ENCODE data around the gene PKD1.

The PKD1 gene

DNA sequence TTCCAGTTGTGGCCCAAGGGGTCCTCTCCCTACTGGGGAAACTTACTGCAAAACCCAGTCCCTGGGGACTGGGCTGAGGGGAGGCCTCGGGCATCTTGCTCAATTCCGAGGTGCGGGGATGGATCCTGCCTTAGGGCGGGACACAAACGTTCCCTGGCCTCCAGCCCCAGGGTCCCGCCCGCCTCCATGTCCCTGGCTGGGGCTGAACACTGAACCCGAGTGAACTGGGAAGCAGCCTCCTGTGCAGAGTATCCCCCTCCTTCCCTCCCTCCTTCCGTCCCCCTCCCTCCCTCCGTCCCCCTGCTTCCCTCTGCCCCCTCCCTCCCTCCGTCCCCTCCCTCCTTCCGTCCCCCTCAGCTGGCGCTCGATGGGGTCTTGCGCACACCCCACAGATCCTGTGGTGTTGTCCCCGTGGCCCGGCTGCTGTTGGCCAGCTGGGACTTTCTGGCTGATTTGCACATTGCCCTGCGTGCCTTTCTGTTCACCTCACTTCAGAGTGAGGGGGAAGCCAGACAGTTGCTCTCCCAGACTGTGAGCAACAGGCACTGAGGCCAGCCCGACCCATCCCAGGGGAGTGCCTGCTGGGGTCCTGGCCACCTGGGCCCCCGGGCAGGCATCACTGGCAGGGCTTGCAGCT is 25.3 kb upstream of the PKD1 start:
- Mint-ChIP-seq H3K4me3 (no peak overlapping the region), H3K27ac (no peak overlapping the region), H3K4me1 (ENCODE audit: low read depth) (peaks cover 21% of the 10 kb centered on the region), H3K36me3 (no peaks in the 10 kb centered on the region), H3K9me3 (ENCODE audit: low read depth) (no peaks in the 10 kb centered on the region), H3K27me3 (no peaks in the 10 kb centered on the region)

- H3K4me3 Mint-ChIP-seq = no peak overlapping the region
- peaks cover 3% of the 10 kb centered on the region for H3K36me3 Mint-ChIP-seq
- no peaks in the 10 kb centered on the region for H3K9me3 Mint-ChIP-seq (ENCODE audit: low read depth)
- no peak overlapping the region for H3K27ac Mint-ChIP-seq
- H3K27me3 Mint-ChIP-seq = no peaks in the 10 kb centered on the region
- peaks cover 21% of the 10 kb centered on the region for H3K4me1 Mint-ChIP-seq (ENCODE audit: low read depth)
Measured at GRCh38 chr16:2159175-2159838, 23.6 kb upstream of the PKD1 start.

- Mint-ChIP-seq H3K27ac (peak overlapping the region; percentile 46), H3K9me3 (ENCODE audit: low read depth) (no peaks in the 10 kb centered on the region), H3K4me1 (ENCODE audit: low read depth) (peaks cover 23% of the 10 kb centered on the region), H3K36me3 (peaks cover 9% of the 10 kb centered on the region), H3K27me3 (no peaks in the 10 kb centered on the region), H3K4me3 (no peak overlapping the region)
Measured at GRCh38 chr16:2158262-2158638, 22.6 kb upstream of the PKD1 start.

DNA sequence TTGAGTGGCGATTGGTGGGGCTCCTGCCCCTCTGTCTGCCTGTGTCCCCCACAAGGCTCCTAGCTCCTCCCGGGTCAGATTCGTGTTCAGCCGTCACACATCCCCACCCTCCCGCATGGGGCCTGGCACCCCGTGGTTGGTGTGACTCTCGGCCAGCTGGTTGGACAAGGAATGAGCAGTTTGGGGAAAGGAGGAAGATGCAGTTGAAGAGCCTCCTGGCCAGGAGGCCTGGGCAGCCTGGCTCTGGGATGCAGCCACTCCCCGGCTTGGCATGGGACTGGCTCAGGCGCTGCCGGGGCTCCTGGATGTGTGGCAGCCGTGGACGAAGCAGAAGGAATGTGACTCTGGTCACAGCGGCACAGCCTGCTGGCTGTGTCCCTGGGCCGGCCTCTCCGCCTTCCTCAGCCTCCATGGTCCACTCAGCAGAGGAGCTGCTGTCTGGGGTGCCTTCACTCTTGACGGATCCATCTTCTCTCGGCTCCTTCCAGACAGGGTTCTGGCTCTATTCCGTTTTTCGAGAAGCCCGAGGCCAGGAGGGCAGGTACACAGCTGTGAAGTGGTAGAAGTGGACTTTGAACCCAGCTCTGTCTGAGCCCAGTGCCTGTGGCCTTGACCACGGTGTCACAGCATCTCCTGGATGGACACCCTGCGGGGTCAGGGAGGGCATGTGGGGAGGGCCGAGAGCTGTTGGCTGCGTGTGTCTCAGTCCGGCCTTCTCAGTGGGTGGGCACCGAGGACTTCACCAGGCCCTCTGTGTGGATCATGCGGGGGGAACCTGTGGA is 22.0 kb upstream of the PKD1 start:
- Mint-ChIP-seq H3K4me3 (peak overlapping the region; percentile 98), H3K36me3 (peaks cover 9% of the 10 kb centered on the region), H3K4me1 (ENCODE audit: low read depth) (peaks cover 23% of the 10 kb centered on the region), H3K27ac (peak overlapping the region; percentile 46), H3K9me3 (ENCODE audit: low read depth) (no peaks in the 10 kb centered on the region), H3K27me3 (no peaks in the 10 kb centered on the region)

DNA sequence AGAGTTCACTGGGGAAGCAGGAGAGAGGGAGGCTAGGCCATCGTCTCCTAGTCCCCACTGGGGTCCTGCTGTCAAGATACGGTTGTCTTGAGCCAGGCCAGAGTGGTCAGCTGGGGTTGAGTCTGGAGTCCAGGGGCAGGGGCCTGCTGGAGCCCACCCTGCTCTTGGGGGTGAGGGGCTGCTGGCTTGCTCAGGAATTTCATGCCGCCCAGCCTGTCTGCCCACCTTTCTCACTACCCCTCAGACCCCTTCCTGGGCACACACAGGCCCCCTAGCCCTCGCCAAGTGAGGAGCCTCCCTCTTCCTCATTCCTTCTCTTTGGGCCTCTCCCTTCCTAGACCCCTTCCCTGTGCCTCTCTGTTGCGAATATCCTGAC is 21.1 kb upstream of the PKD1 start:
- Mint-ChIP-seq H3K9me3 (ENCODE audit: low read depth) (no peaks in the 10 kb centered on the region), H3K4me3 (peak overlapping the region; percentile 98), H3K27me3 (no peaks in the 10 kb centered on the region), H3K36me3 (peaks cover 9% of the 10 kb centered on the region), H3K4me1 (ENCODE audit: low read depth) (peaks cover 26% of the 10 kb centered on the region), H3K27ac (no peak overlapping the region)

DNA sequence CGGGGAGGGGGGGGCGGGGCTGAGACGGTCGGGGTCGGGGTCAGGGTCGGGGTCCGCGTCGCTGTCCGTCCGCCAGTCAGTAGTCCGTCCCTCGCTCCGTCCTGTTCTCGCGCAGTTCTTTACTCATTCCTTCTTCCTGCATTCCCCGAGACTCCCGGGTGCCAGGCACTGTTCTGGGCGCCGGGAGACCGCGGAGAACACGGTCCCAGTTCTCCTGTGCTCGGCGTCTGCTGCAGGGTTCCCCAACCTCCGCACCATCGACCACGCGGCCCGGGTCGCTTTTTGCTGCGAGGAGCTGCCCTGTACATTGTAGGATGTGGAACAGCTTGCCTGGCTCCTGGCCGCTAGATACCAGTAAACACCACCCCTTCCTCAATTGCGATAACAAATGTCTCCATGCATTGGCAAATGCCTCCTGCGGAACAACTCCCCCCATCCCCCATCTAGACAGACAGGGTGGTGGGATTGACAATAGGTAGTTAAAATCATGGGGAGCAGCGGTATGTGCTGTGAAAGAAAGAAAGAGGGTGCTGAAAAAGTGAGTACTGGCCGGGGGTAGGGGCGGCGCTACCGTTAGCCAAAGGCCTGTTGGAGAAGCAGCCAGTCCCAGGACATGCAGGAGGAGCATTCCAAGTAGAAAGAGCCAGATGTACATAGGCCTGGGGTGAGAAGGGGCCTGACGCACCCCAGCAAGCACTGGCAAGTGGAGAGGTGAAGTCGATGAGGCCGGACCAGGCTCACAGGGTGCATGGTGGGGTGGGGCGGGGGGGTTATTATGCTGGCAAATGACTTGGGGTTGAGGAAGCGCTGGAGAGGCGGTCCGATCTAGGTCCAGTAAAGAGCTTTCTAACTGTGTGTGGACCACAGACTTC is 20.5 kb upstream of the PKD1 start:
- peaks cover 31% of the 10 kb centered on the region for H3K4me1 Mint-ChIP-seq (ENCODE audit: low read depth)
- no peaks in the 10 kb centered on the region for H3K9me3 Mint-ChIP-seq (ENCODE audit: low read depth)

GRCh38 chr16:2155091-2155950 is 19.6 kb upstream of the PKD1 start, which contains the start of gene TRAF7:
TSS of gene TRAF7 (plus strand) at chr16:2155782. CDS start at chr16:2163921, 8,139 bp downstream.
- peaks cover 33% of the 10 kb centered on the region for H3K4me1 Mint-ChIP-seq (ENCODE audit: low read depth)
- H3K36me3 Mint-ChIP-seq = peaks cover 10% of the 10 kb centered on the region

More for the DNA sequence above, 20.5 kb upstream of the PKD1 start:
- Mint-ChIP-seq H3K27ac (peak overlapping the region; percentile 95), H3K36me3 (peaks cover 10% of the 10 kb centered on the region), H3K27me3 (no peaks in the 10 kb centered on the region), H3K4me3 (peak overlapping the region; percentile 98)

DNA sequence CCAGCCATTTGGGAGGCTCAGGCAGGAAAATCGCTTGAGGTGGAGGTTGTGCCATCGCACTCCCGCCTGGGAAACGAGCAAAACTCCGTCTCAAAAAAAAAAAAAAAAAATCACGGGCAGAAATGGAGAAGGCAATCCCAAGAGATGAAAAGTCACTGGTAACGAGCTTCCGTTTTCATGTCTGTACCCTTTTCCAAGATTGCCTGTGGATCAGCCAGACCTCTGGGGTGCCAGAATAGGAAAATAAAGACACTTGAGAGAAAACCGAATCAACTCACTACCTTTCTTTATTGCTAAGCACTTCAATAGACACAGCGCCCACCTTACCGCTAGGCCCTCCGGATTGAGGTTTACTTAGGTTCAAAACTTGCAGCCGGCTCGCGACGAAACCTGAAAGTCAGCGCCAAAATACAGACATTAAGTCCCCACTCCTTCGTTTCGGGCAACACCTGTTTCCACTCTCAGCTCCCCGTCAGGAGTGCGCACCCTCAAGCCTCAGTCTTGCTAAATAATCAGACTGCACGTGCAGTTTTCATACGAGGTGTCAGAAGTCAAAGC is 18.9 kb upstream of the PKD1 start:
- H3K36me3 Mint-ChIP-seq = peaks cover 10% of the 10 kb centered on the region
- H3K4me3 Mint-ChIP-seq = peak overlapping the region; percentile 95
- H3K27ac Mint-ChIP-seq = peak overlapping the region; percentile 97
- no peaks in the 10 kb centered on the region for H3K27me3 Mint-ChIP-seq
- no peaks in the 10 kb centered on the region for H3K9me3 Mint-ChIP-seq (ENCODE audit: low read depth)
- peaks cover 37% of the 10 kb centered on the region for H3K4me1 Mint-ChIP-seq (ENCODE audit: low read depth)

More at GRCh38 chr16:2155091-2155950, 19.6 kb upstream of the PKD1 start, which contains the start of gene TRAF7:
- Mint-ChIP-seq H3K27me3 (no peaks in the 10 kb centered on the region), H3K27ac (peak within 1 kb of the TSS; percentile 97), H3K4me3 (peak within 1 kb of the TSS; percentile 98), H3K9me3 (ENCODE audit: low read depth) (no peaks in the 10 kb centered on the region)

DNA sequence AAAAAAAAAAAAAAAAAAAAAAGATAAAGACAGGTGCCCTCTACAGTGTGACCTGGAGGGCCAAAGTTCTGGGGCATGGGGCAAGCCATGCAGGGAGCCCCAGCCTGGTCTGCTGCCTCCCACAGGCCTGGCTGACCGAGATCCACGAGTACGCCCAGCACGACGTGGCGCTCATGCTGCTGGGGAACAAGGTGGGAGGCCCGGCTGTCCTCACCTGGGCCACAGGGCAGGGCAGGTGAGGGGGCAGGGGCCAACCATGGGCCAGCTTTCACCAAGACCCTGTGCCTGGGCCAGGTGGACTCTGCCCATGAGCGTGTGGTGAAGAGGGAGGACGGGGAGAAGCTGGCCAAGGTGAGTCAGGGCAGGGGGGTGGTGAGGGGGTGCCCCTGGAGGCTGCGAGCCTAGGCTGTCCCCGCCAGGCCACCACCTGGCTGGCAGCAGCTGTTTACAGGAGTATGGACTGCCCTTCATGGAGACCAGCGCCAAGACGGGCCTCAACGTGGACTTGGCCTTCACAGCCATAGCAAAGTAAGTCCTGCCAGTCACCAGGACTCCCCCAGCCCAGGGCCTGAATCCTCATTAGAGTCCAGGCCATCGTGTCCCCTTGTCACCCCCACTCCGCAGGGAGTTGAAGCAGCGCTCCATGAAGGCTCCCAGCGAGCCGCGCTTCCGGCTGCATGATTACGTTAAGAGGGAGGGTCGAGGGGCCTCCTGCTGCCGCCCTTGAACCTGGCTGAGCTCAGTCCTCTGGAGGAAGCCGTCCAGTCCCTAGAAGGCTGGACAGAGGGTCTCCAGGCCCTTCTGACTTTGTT is 17.2 kb upstream of the PKD1 start:
- Mint-ChIP-seq H3K27me3 (no peaks in the 10 kb centered on the region), H3K9me3 (ENCODE audit: low read depth) (no peaks in the 10 kb centered on the region), H3K4me1 (ENCODE audit: low read depth) (peaks cover 34% of the 10 kb centered on the region), H3K27ac (peak overlapping the region; percentile 97), H3K4me3 (peak overlapping the region; percentile 95), H3K36me3 (peaks cover 10% of the 10 kb centered on the region)

- H3K27me3 Mint-ChIP-seq = no peaks in the 10 kb centered on the region
- peaks cover 10% of the 10 kb centered on the region for H3K36me3 Mint-ChIP-seq
- H3K27ac Mint-ChIP-seq = peak overlapping the region; percentile 73
- H3K9me3 Mint-ChIP-seq (ENCODE audit: low read depth) = no peaks in the 10 kb centered on the region
- H3K4me3 Mint-ChIP-seq = peak overlapping the region; percentile 95
- H3K4me1 Mint-ChIP-seq (ENCODE audit: low read depth) = peaks cover 21% of the 10 kb centered on the region
Measured at GRCh38 chr16:2151188-2152091, 15.7 kb upstream of the PKD1 start.

GRCh38 chr16:2150418-2151187 is 14.9 kb upstream of the PKD1 start:
- Mint-ChIP-seq H3K4me3 (peak overlapping the region; percentile 95), H3K27ac (peak overlapping the region; percentile 73), H3K9me3 (ENCODE audit: low read depth) (no peaks in the 10 kb centered on the region), H3K36me3 (peaks cover 10% of the 10 kb centered on the region), H3K27me3 (no peaks in the 10 kb centered on the region), H3K4me1 (ENCODE audit: low read depth) (peaks cover 18% of the 10 kb centered on the region)
